Nephron (organoid): ENCODE measurements around the gene RPS5.

Experiments
- H3K27ac Mint-ChIP-seq, 3 experiments: 2 replicates each; pipeline ENCODE4 v1.8.0; 2020; ENCODE audit warnings: mixed read lengths in 3 of 3, mild to moderate bottlenecking in 2 of 3, moderate library complexity in 1 of 3
- H3K27me3 Mint-ChIP-seq: 2 replicates; pipeline ENCODE4 v1.8.0; 2021; ENCODE audit warnings: low read depth, mild to moderate bottlenecking, moderate library complexity, mixed read lengths
- H3K36me3 Mint-ChIP-seq: 2 replicates; pipeline ENCODE4 v1.8.0; 2020; ENCODE audit warnings: low read depth, mixed read lengths
- H3K4me1 Mint-ChIP-seq: 2 replicates; pipeline ENCODE4 v1.8.0; 2020; ENCODE audit warnings: mixed read lengths
- H3K4me3 Mint-ChIP-seq, 3 experiments: 2 replicates each; pipeline ENCODE4 v1.8.0; 2020; ENCODE audit warnings: mild to moderate bottlenecking in 3 of 3, mixed read lengths in 3 of 3, moderate library complexity in 2 of 3
- H3K9me3 Mint-ChIP-seq: 2 replicates; pipeline ENCODE4 v1.8.0; 2020; ENCODE audit warnings: mixed read lengths
- CTCF ChIP-seq, 3 experiments: fragments of 200-600 bp; sonication (generic); IDR thresholded peaks; one replicate each; pipeline ENCODE4 v1.5.0; 2021; ENCODE audit warnings: antibody characterized with exemption in 3 of 3; ENCODE audit not compliant: unreplicated experiment in 3 of 3

RPS5 gene

GRCh38 chr19:58393725-58394033 lies 6.6 kb downstream of the RPS5 start:
- peaks cover 12% of the 10 kb centered on the region for H3K4me1 Mint-ChIP-seq
- H3K9me3 Mint-ChIP-seq = no peaks in the 10 kb centered on the region
- peak overlapping the region in 1 of 3 experiments; percentile 18 for H3K4me3 Mint-ChIP-seq
- no peaks in the 10 kb centered on the region for H3K27me3 Mint-ChIP-seq
- peaks cover 43% of the 10 kb centered on the region for H3K36me3 Mint-ChIP-seq
- H3K27ac Mint-ChIP-seq = no peak overlapping the region
- TF ChIP-seq CTCF (IDR thresholded peaks at IDR 0.05; ENCODE audit: unreplicated experiment in 3 of 3) = no peak

- H3K27ac Mint-ChIP-seq = no peak overlapping the region
- peaks cover 35% of the 10 kb centered on the region for H3K36me3 Mint-ChIP-seq
- no peak for TF ChIP-seq CTCF (IDR thresholded peaks at IDR 0.05; ENCODE audit: unreplicated experiment in 3 of 3)
- peaks cover 9% of the 10 kb centered on the region for H3K4me1 Mint-ChIP-seq
- H3K4me3 Mint-ChIP-seq = no peak overlapping the region
- H3K9me3 Mint-ChIP-seq = no peaks in the 10 kb centered on the region
- H3K27me3 Mint-ChIP-seq = no peaks in the 10 kb centered on the region
These were observed 7.8 kb downstream of the RPS5 start for GRCh38 chr19:58394821-58395219.

- no peaks in the 10 kb centered on the region for H3K9me3 Mint-ChIP-seq
- no peak for TF ChIP-seq CTCF (IDR thresholded peaks at IDR 0.05; ENCODE audit: unreplicated experiment in 3 of 3)
- no peak within 1 kb of the TSS for H3K27ac Mint-ChIP-seq
- no peaks in the 10 kb centered on the region for H3K27me3 Mint-ChIP-seq
- peaks cover 35% of the 10 kb centered on the region for H3K36me3 Mint-ChIP-seq
- H3K4me1 Mint-ChIP-seq = peaks cover 11% of the 10 kb centered on the region
- no peak within 1 kb of the TSS for H3K4me3 Mint-ChIP-seq
These were observed 8.3 kb downstream of the RPS5 start, which contains the start of gene RNF225 for GRCh38 chr19:58395220-58395978. Gene RNF225 (plus strand): TSS chr19:58395656. CDS start chr19:58396090, 434 bp downstream.

- no peak overlapping the region for H3K27ac Mint-ChIP-seq
- no peaks in the 10 kb centered on the region for H3K27me3 Mint-ChIP-seq
- TF ChIP-seq CTCF (IDR thresholded peaks at IDR 0.05; ENCODE audit: unreplicated experiment in 3 of 3) = no peak
- H3K36me3 Mint-ChIP-seq = peaks cover 29% of the 10 kb centered on the region
- H3K4me1 Mint-ChIP-seq = peaks cover 13% of the 10 kb centered on the region
- no peaks in the 10 kb centered on the region for H3K9me3 Mint-ChIP-seq
- H3K4me3 Mint-ChIP-seq = no peak overlapping the region
These were observed 9.0 kb downstream of the RPS5 start for GRCh38 chr19:58395979-58396627.

GRCh38 chr19:58396691-58397532 lies 9.8 kb downstream of the RPS5 start:
- H3K4me1 Mint-ChIP-seq = peaks cover 17% of the 10 kb centered on the region
- no peaks in the 10 kb centered on the region for H3K27me3 Mint-ChIP-seq
- no peak overlapping the region for H3K4me3 Mint-ChIP-seq
- no peak overlapping the region for H3K27ac Mint-ChIP-seq
- H3K9me3 Mint-ChIP-seq = no peaks in the 10 kb centered on the region
- peaks cover 28% of the 10 kb centered on the region for H3K36me3 Mint-ChIP-seq
- TF ChIP-seq CTCF (IDR thresholded peaks at IDR 0.05; ENCODE audit: unreplicated experiment in 3 of 3) = no peak
